HG03558 (cell line): ENCODE measurements around the gene EMX1.

Experiments
- ATAC-seq: cut with Tn5 transposase; IDR thresholded peaks from one replicate; pipeline ENCODE4 v1.9.1; 2021; ENCODE audit warnings: moderate number of reproducible peaks; ENCODE audit not compliant: unreplicated experiment; ENCODE audit errors: extremely low read depth

The EMX1 gene

GRCh38 chr2:72973566-72974435, 56.5 kb downstream of the EMX1 start:
- ATAC-seq, result no peak

GRCh38 chr2:72974436-72974754, 57.1 kb downstream of the EMX1 start:
- ATAC-seq, result no peak

GRCh38 chr2:72975017-72975416, 57.7 kb downstream of the EMX1 start:
- no peak for ATAC-seq

GRCh38 chr2:72979896-72980295, 62.6 kb downstream of the EMX1 start:
- no peak for ATAC-seq

GRCh38 chr2:72980535-72981217, 63.4 kb downstream of the EMX1 start:
- ATAC-seq, result no peak

- ATAC-seq, result no peak
These were observed 64.2 kb downstream of the EMX1 start for GRCh38 chr2:72981536-72981935.

- no peak for ATAC-seq
These were observed 64.9 kb downstream of the EMX1 start for GRCh38 chr2:72982219-72982618.

GRCh38 chr2:72982781-72983499, 65.6 kb downstream of the EMX1 start:
- no peak for ATAC-seq

GRCh38 chr2:72983500-72984161, 66.3 kb downstream of the EMX1 start:
- no peak for ATAC-seq

- no peak for ATAC-seq
These were observed 66.9 kb downstream of the EMX1 start for GRCh38 chr2:72984172-72984671.
